Measurements from ENCODE around the gene TXNDC11.

TXNDC11 gene

DNA sequence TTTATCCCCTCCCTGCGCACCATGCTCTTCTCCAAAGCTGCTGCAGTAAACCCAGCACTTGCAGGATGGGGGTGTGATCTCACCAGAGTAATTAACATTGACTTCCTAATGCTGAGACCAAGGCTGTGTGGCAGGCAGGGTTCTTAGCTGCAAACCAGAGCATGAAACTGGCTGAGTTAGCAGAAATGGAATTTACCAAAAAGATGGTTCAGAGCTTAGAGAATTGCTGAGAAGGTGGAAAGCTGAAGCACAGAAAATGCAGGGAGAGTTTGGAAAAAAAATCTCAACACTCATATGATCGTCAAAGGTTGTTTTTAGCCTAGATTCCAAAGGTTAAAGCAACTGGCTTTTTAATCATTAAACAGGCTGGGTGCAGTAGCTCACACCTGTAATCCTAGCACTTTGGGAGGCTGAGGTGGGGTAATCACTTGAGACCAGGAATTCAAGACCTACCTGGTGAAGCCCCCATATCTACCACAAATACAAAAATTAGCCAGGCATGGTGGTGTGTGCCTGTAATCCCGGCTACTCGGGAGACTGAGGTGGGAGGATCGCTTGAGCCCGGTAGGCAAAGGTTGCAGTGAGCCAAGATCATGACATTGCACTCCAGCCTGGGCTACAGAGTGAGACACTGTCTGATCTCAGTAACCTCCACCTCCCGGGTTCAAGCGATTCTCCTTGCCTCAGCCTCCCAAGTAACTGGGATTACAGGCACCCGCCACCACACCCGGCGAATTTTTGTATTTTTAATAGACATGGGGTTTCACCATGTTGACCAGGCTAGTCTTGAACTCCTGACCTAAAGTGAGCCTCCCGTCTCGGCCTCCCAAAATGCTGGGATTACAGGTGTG lies 6.0 kb upstream of the TXNDC11 start:
- DNase-seq = no peak

- DNase-seq = no peak
Measured at GRCh38 chr16:11747949-11748403, 5.3 kb upstream of the TXNDC11 start.

- no peak for DNase-seq
Measured at GRCh38 chr16:11744075-11744470, 1.4 kb upstream of the TXNDC11 start.

DNA sequence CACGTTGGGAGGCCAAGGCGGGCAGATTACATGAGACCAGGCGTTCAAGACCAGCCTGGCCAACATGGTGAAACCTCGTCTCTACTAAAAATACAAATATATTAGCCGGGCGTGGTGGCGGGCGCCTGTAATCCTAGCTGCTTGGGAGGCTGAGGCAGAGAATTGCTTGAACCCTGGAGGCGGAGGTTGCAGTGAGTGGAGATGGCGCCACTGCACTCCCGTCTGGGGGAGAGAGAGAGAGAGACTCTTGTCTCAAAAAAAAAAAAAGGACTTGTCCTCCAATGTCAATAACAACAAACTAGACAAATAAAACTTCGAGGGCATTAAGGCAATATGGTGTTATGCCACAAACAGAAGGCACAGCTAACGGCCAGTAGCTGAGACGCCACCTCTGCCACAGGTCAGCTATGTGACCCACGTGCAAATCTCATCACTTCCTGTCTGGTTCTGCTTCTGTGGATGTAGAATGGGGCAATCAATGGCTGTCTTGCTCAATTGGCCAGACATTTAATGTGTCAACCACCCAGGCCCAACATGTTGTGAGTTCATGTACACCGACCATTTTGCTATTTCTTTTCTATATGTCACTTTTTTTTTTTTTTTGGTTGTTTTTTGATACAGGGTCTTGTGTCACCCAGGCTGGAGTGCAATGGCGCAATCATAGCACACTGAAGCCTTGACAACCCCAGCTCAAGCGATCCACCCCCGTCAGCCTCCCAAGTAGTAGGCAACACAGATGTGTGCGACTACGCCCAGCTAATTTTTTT lies 834 bp upstream of the TXNDC11 start:
- peak; percentile 60 to 83 for DNase-seq

GRCh38 chr16:11742093-11742535 lies 543 bp downstream of the TXNDC11 start:
- peak; percentile 44 to 47 for DNase-seq

- no peak for DNase-seq
Measured at GRCh38 chr16:11740567-11740966, 2.1 kb downstream of the TXNDC11 start.

DNA sequence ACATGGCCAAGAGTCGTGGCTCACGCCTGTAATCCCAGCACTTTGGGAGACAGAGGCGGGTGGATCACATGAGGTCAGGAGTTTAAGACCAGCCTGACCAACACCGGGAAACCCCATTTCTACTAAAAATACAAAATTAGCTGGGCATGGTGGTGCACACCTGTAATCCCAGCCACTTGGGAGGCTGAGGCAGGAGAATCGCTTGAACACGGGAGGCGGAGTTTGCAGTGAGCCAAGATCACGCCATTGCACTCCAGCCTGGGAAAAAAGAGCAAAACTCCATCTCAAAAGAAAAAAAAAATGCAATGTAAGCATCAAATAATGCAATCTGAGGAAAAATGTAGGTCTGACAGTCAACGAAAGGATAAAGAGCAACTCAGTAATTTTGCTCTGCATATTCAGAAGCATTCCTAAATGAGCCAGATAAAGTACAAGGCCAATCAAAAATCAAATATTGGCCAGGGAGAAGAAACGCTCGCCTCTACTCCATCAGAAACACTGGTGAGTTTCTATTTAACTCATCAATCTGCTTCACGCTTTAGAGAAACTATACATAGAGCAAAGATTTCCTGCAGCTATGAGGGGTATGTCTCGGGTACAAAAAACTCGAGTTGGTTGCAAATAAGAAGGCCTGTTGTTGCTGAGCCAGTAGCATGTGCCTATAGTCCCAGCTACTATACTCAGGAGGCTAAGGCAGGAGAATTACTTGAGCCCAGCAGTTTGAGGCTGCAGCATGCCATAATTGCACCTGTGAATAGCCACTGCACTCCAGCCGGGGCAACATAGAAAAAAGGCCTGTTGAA lies 3.7 kb downstream of the TXNDC11 start:
- DNase-seq = no peak

- DNase-seq = no peak
Measured at GRCh38 chr16:11737713-11738112, 4.9 kb downstream of the TXNDC11 start.

GRCh38 chr16:11736903-11737302 lies 5.8 kb downstream of the TXNDC11 start:
- DNase-seq = no peak

DNA sequence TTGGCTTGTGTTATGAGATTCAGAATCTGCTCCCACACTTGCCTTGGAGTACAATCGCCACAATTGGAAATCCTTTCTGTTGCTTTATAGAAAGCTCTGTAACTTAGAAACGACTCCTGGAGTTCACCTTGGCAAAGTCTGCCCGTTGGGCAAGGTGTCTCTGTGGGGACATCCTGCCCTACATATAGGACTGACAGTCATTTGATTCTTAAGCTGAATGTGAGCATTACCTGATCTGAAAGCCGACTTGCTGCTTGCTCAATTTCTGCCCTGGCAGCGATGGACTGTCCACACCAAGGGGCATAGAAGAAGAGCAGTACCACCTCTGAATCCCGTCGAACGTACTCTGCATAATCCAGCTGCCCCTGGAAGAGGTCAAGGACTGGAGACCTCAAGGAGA lies 6.9 kb downstream of the TXNDC11 start:
- DNase-seq = no peak

DNA sequence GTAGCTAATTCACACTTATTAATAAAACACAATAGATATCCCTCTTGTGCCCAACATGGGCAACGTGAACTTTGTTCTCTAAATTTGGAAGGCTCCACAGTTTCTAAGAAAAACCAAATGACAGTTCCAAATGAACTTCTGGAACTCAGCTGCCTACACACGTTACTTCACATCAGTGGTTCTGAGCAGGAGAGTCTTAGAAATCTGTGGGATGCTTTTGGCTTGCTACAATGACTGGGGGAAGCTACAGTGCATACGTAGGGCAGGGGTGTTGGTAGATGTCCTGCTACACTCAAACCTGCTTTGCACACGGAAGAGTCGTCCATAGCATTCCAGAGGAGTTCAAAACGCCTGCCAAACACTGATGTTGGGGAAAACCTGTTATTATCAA lies 8.0 kb downstream of the TXNDC11 start:
- no peak for DNase-seq

GRCh38 chr16:11734025-11734652 lies 8.5 kb downstream of the TXNDC11 start:
- DNase-seq = no peak

DNA sequence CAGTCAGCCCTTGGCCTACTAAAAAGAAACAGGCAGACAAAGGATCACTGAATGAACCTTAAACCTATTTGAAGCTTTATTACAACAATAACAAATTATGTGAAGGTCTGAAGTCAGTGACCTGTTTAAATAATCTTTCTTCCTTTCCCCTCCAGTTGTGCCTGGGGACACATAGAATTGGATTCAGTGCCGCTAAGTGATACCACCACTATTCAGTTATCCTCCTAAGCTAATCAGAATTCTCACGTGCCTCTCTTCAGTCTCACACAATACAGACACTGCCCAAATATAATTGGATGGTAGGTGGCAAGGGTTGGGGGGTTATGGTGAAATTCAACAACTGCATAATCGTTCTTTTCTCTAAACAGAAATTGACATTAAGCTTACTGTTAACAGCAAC lies 11.4 kb downstream of the TXNDC11 start:
- DNase-seq = no peak

GRCh38 chr16:11729787-11730186 lies 12.9 kb downstream of the TXNDC11 start:
- DNase-seq = no peak

GRCh38 chr16:11727796-11728543 lies 14.7 kb downstream of the TXNDC11 start:
- no peak for DNase-seq

DNA sequence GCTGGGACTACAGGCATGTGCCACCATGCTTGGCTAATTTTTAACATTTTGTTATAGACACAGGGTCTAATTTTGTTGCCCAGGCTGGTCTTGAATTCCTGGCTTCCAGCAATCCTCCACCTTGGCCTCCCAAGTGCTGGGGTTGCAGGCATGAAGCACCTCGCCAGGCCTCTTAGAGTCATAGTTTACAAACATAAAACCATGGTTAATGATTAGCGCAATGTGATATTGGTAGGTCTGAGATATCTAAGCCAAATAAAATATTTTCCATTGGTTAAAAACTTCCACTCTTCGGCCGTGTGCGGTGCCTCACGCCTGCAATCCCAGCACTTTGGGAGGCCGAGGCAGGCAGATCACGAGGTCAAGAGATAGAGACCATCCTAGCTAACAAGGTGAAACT lies 16.6 kb downstream of the TXNDC11 start:
- no peak for DNase-seq

- DNase-seq = no peak
Measured at GRCh38 chr16:11725457-11725856, 17.2 kb downstream of the TXNDC11 start.

DNA sequence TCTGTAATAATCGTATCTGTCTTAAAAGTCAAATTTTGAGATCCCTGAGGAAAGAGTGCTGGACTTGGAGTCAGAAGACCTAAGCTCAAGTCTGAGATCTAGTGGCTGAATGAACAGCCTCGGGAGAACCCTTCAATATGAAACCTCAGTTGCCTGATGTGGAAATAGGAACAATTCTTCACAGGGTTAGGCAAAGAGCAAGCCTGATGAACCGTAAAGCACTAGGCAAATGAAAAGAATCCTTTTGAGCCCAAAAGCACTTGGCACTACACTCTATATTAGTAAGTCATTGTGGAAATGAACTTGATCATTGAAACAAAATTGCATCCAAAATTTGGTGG lies 20.2 kb downstream of the TXNDC11 start:
- DNase-seq = no peak

GRCh38 chr16:11721781-11722467 lies 20.7 kb downstream of the TXNDC11 start:
- no peak for DNase-seq

- DNase-seq = no peak
Measured at GRCh38 chr16:11719762-11720161, 22.9 kb downstream of the TXNDC11 start.

DNA sequence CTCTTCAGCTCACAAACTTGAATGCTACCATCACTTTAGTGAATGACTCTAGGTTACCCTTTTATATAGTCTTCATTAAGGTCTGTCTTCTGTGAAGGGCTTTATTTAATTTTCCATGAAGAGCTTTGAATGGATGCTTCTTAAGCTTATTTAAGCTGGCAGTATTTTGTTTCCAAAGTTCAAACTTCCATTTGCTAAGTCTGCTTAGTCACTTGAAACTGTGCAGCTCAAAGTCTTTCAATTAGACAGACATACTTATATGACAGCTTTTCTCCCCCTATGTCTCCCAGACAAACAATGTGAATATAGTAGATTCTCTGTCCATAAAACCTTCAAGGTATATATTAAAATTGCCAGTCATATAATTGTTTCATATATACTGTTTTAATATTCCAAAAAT lies 23.5 kb downstream of the TXNDC11 start:
- no peak for DNase-seq
